SU-DHL-6 (cell line): ENCODE measurements around the gene UBE2E2.

ENCODE experiments used
- H2AFZ ChIP-seq: fragments of 200-600 bp; sonication (generic); 2 replicates; pipeline ENCODE4 v1.6.1; 2014; ENCODE audit warnings: low read depth, mild to moderate bottlenecking, moderate library complexity, mixed read lengths, antibody characterized with exemption, low read length; ENCODE audit not compliant: severe bottlenecking
- H3F3A ChIP-seq: fragments of 200-600 bp; shearing (Covaris generic); 2 replicates; pipeline ENCODE4 v1.6.0; 2016; ENCODE audit warnings: antibody characterized with exemption, mild to moderate bottlenecking; ENCODE audit not compliant: insufficient read depth
- H3K27ac ChIP-seq: fragments of 200-600 bp; sonication (generic); 2 replicates; pipeline ENCODE4 v1.5.1; 2016; ENCODE audit warnings: low read depth, mild to moderate bottlenecking, low read length, moderate library complexity, mixed read lengths
- H3K27me3 ChIP-seq: fragments of 200-600 bp; sonication (generic), shearing (Covaris generic); 2 replicates; pipeline ENCODE4 v1.6.0; 2014; ENCODE audit warnings: mild to moderate bottlenecking, low read length
- H3K36me3 ChIP-seq: fragments of 200-600 bp; sonication (generic); 2 replicates; pipeline ENCODE4 v1.6.1; 2014; ENCODE audit warnings: mild to moderate bottlenecking, low read length, mixed read lengths
- H3K4me2 ChIP-seq: fragments of 300-600, 200-600 bp; shearing (Covaris generic), sonication (generic); 2 replicates; pipeline ENCODE4 v1.6.0; 2014; ENCODE audit warnings: low read length, low read depth, mild to moderate bottlenecking; ENCODE audit not compliant: poor library complexity, severe bottlenecking
- H3K4me3 ChIP-seq: fragments of 200-600 bp; sonication (generic); 2 replicates; pipeline ENCODE4 v1.5.1; 2014; ENCODE audit warnings: antibody characterized with exemption, low read length, mild to moderate bottlenecking, mixed read lengths; ENCODE audit not compliant: insufficient read depth, poor library complexity, severe bottlenecking
- H3K79me2 ChIP-seq: fragments of 200-600 bp; sonication (generic); 2 replicates; pipeline ENCODE4 v1.6.1; 2014; ENCODE audit warnings: mild to moderate bottlenecking, low read length, moderate library complexity; ENCODE audit not compliant: insufficient read depth
- H3K9ac ChIP-seq: fragments of 200-600 bp; sonication (generic); 2 replicates; pipeline ENCODE4 v1.7.0; 2014; ENCODE audit warnings: mild to moderate bottlenecking, low read length
- H3K9me2 ChIP-seq: fragments of 200-600 bp; sonication (generic); replicated peaks from 2 replicates; pipeline ENCODE4 v1.6.1; 2014; ENCODE audit warnings: low read length; ENCODE audit not compliant: insufficient read depth
- H3K9me3 ChIP-seq: fragments of 200-600 bp; sonication (generic); 2 replicates; pipeline ENCODE4 v1.6.1; 2014; ENCODE audit warnings: low read length, mixed read lengths; ENCODE audit not compliant: insufficient read depth
- H4K20me1 ChIP-seq: fragments of 200-600 bp; sonication (generic); 2 replicates; pipeline ENCODE4 v1.6.1; 2014; ENCODE audit warnings: low read depth, mild to moderate bottlenecking, antibody characterized with exemption, low read length, moderate library complexity, mixed read lengths
- CTCF ChIP-seq: fragments of 200-600 bp; sonication (generic); IDR thresholded peaks from one replicate; pipeline ENCODE4 v1.5.1; 2017; ENCODE audit warnings: antibody characterized with exemption, mild to moderate bottlenecking, low read length, moderate library complexity; ENCODE audit not compliant: insufficient read depth, poor library complexity, severe bottlenecking
- EZH2phosphoT487 ChIP-seq: fragments of 200-600 bp; sonication (generic), shearing (Covaris generic); conservative IDR thresholded peaks from 2 replicates; pipeline ENCODE4 v1.6.1; 2018; ENCODE audit warnings: mild to moderate bottlenecking, antibody characterized with exemption, low read length, moderate library complexity, mixed read lengths

Gene UBE2E2

GRCh38 chr3:23549148-23549910 lies 346.2 kb downstream of the UBE2E2 start:
- H3K9me2 ChIP-seq, result no peaks in the 10 kb centered on the region
- no peaks in the 10 kb centered on the region for H4K20me1 ChIP-seq
- no peaks in the 10 kb centered on the region for H3K36me3 ChIP-seq
- H3K79me2 ChIP-seq, result no peaks in the 10 kb centered on the region
- TF ChIP-seq CTCF, result no peak
- no peak for TF ChIP-seq EZH2phosphoT487
- H3K4me2 ChIP-seq, result no peak overlapping the region
- no peak overlapping the region for H3K27ac ChIP-seq
- no peak overlapping the region for H3K4me3 ChIP-seq
- H2AFZ ChIP-seq, result no peak overlapping the region
- no peaks in the 10 kb centered on the region for H3F3A ChIP-seq
- no peak overlapping the region for H3K9ac ChIP-seq
- H3K9me3 ChIP-seq, result no peaks in the 10 kb centered on the region
- H3K27me3 ChIP-seq, result no peaks in the 10 kb centered on the region

DNA sequence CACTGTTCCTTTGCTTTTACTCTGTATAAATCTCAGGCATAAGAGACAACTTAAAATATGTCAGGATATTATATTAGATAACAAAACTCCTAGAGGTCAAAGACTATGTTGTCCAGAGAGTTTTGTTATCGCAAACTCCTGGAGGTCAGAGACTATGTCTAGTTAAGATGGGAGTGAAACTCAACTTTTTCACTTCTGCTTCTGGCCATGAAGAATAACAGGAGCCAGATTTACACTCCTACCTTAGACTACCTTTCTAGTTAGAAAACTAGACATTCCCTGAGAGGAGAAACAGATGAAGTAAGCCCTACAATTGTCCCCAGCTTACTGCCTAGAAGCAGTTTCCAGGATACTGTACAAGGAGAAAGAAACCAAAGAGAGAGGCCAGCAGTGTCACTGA lies 347.3 kb downstream of the UBE2E2 start:
- H3K4me2 ChIP-seq, result no peak overlapping the region

GRCh38 chr3:23552506-23552905 lies 349.4 kb downstream of the UBE2E2 start:
- TF ChIP-seq CTCF (no peak), EZH2phosphoT487 (no peak)
- Histone ChIP-seq H3K4me3 (no peak overlapping the region), H2AFZ (no peak overlapping the region), H3K27ac (no peak overlapping the region), H3K27me3 (no peaks in the 10 kb centered on the region), H3K36me3 (no peaks in the 10 kb centered on the region), H3K9me2 (no peaks in the 10 kb centered on the region), H3F3A (no peaks in the 10 kb centered on the region), H4K20me1 (no peaks in the 10 kb centered on the region), H3K79me2 (no peaks in the 10 kb centered on the region), H3K9me3 (no peaks in the 10 kb centered on the region), H3K9ac (no peak overlapping the region), H3K4me2 (no peak overlapping the region)

More for the DNA sequence above, 347.3 kb downstream of the UBE2E2 start:
- Histone ChIP-seq H3K36me3 (no peaks in the 10 kb centered on the region), H2AFZ (no peak overlapping the region), H3K9ac (no peak overlapping the region), H3K27me3 (no peaks in the 10 kb centered on the region), H3K27ac (no peak overlapping the region), H4K20me1 (no peaks in the 10 kb centered on the region), H3K79me2 (no peaks in the 10 kb centered on the region), H3K4me3 (no peak overlapping the region), H3K9me3 (no peaks in the 10 kb centered on the region), H3K9me2 (no peaks in the 10 kb centered on the region), H3F3A (no peaks in the 10 kb centered on the region)
- TF ChIP-seq CTCF (no peak), EZH2phosphoT487 (no peak)
